HG03196 (cell line): ENCODE results near the gene EGFR.

Experiments
- ATAC-seq: cut with Tn5 transposase; IDR thresholded peaks from one replicate; pipeline ENCODE4 v1.9.1; 2021; ENCODE audit not compliant: unreplicated experiment

The EGFR gene

GRCh38 chr7:55018361-55019190 lies at the start of gene EGFR:
EGFR (plus strand) TSS chr7:55019017; CDS start chr7:55019278, 261 bp downstream.
- no peak for ATAC-seq

DNA sequence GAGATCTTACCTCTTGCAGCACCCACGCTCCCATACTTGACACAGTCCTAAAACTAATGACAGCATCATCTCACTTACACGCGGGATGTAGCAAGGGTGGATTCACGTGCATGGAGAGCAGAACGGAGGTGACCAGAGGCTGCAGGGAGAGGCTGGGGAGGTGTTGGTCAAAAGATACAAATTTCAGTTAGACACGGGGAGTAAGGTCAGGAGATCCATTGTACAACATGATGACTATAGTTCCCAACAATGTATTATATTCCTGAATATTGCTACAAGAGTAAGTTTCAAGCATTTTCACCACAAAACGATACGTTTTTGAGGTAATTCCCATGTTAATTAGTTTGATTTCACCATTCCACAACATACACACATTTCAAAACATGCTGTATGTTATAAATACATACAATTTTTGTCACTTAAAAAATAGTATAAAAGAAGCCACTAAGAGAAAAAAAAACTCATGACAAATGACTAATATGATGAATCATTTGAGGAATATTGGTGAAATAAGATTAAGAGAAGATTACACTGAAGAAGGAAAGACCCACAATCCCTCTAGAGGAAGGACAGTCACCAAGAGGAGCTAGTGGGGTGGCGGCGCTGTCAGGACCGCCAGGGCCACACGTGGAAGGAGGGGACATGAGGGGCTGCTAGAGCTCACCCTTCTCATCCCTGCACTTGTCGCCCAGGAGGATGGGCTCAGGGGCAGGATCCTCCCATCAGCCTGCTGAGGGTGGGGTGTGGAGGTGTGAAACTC lies 49.4 kb upstream of the EGFR start:
- no peak for ATAC-seq

DNA sequence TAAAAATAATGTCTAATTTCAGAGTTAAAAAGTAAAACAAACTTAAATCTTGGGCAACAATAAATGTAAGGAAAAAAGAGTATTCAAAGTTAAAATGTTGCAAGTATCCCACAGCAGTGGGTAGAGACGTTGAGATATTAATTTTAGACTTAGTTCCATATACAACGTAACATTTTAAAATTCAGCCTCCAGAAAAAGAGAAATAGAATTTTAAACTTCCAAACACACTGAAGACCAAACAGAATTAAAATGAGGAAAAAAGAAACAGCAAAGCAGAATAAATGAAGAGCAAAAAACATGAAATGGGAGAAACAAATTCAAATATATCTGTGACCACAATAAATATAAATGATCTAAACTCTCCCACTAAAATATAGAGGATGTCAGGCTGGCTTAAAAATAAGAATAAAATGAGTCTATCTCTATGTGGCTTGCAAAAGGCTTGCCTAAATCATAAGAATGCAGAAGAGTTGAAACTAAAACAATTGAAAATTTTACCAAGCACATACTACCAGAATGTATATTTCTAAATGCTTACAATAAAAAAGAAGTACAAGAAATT lies 46.0 kb upstream of the EGFR start:
- ATAC-seq: no peak

GRCh38 chr7:54978364-54979116 lies 40.3 kb upstream of the EGFR start:
- no peak for ATAC-seq

GRCh38 chr7:54980521-54980920 lies 38.3 kb upstream of the EGFR start:
- ATAC-seq: no peak

DNA sequence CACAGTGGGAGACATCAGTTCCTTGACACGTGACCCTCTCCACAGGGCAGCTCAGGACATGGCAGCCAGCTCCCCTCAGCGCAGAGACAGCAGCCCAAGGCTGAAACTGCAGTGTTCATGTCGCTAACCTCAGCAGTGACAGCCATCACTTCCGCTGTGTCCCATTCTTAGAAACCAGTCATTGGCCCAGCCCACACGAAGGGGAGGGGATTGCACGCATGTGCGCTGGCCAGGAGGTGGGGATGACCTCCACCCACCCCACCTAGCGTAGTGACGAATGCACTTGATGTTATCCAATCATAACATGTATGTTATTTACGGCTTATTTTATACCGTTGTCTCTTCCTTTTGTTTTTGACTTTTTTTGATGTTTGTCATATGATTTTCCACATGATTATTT lies 36.9 kb upstream of the EGFR start:
- no peak for ATAC-seq

- no peak for ATAC-seq
Observed at GRCh38 chr7:54985426-54986330, 33.1 kb upstream of the EGFR start.

DNA sequence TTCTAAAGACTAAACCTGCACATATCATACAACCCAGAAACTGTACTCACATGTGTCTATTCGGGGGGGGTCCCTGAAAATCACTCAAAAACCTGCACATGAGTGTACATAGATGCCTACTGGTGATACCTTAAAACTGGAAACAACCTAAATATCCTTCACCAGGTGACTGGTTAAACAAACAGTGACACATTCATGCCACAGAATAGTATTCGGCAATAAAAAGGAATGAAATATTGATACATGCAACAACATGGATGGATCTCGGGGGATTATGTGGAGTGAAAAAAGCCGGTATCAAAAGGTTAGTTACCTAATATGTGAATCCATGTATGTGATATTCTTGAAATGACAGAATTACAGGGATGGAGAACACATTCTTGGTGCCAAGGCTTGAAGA lies 32.1 kb upstream of the EGFR start:
- ATAC-seq: no peak

- no peak for ATAC-seq
Observed at GRCh38 chr7:54987772-54988171, 31.0 kb upstream of the EGFR start.

DNA sequence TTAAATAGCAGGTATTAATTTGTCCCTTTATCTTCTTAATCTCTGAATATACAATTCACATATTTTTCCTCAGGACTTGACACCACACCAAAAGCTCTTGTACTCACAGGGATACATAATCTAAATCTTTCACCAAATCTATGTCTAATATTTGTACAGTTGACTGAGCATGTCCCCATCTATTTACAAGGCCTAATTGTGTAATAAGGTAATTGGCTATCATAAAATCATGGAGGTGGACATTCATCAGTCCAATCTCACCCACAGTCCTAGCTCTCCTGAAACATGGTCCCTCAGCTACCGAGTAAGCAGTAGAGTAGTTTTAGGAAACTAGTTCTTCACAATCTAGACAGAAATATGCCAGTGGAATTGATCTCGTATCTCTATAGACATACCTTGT lies 30.3 kb upstream of the EGFR start:
- ATAC-seq: no peak

- ATAC-seq: no peak
Observed at GRCh38 chr7:54989453-54990225, 29.2 kb upstream of the EGFR start.

GRCh38 chr7:54991341-54991740 lies 27.5 kb upstream of the EGFR start:
- no peak for ATAC-seq

DNA sequence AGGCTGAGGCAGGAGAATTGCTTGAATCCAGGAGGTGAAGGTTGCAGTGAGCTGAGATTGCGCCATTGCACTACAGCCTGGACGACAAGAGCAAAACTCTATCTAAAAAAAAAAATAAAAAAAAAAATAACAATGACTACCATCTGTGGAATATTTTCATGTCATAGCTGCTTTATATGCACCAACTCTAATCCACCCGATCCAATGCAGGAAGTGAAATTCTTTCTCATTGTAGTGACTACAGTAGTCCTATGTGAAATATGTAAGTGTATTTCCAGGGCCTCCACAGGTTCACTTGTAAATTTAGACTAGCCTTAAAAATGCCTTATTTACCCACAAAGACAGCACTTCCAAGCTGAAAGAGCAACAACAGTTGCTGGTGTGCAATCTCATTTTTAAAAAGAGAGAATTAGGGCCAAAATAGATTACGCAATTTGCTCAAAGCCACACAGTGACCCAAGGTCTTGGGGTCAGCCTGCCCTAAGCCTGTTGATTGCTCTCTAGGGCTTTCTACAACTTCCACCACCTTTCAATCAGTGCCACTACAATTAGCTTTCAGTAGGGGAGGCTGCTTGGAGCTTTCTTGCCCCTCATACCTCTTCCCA lies 25.8 kb upstream of the EGFR start:
- ATAC-seq: no peak

- ATAC-seq: no peak
Observed at GRCh38 chr7:54995166-54995565, 23.7 kb upstream of the EGFR start.

DNA sequence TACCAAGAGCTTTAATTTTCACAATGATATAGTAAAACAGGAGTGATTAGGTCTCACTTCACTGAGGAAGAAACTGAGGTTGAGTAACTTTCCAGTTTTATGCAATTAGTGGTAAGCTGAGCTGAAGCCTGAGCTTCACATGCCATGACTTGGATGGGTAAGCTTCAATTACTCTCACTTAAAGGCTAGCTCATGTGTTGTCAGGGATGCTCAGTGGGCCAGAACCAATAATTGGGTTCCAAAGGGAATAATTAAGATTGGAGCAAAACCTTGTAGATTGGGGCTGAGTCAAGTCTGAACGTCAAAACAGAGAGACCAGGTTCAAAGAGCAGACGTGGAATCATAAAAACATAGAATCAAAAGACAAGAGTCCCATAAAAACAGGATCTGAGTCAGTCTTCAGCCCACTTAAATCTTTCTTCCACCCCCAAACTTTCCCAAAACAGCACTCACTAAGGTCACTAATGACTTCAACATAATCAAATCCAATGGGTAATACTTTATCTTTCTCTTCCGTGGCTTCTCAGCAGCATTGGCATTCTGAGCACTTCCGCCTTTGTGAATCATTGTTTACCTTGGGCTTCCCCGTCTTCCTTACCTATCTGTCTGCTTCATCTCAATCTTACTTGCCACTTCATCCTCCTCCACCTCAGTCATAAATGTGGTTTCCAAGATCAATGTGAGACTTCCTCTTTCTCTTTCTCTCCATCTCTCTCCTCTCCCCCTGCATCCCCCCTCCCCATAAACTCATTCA lies 23.0 kb upstream of the EGFR start:
- peak; percentile 81 for ATAC-seq

DNA sequence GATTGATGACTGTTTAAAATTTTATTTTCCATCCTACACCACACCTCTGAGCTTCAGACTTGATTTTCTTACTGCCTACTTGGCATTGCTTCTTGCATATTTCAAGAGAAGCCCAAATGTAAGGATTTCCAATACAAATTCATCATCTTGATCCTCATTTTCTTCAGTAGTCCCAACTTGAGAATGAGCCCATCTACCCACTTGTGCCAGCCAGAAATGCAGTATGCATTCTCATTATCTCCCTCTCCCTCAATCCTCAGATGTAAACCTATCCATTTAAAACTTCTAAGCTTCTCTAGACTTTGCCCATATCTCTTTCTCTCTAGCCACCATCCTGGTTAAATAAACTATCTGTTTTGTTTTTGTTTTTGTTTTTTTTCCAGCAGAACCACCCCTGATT lies 22.4 kb upstream of the EGFR start:
- ATAC-seq: no peak

DNA sequence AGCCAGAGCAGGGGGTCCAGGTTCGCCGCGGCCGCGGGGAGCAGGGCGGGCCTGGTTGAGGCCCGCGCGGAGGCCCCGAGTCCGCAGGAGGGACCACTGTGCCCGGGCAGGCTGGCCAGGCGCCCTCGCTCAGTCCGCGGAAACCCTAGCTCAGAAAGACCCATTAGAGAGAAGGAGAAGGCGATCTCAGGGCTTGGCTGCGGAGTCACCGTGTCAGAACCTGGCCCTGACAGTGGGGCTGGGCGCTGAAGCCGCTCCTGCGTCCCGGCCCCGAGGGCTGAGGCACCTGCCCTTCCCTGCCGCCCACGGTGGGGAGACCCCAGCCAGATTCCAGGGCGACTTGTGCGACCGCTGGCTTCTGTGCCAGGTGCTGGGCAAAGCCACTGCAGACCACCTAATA lies 14.2 kb upstream of the EGFR start:
- no peak for ATAC-seq

GRCh38 chr7:55005241-55005851 lies 13.5 kb upstream of the EGFR start:
- ATAC-seq: no peak
